K562 (cell line): ENCODE data around the gene CHCHD10. TPM values are rescaled to one million over a fixed set of nuclear protein-coding genes. Genes with fewer than 3 reads are reported as not detected.

Experiments
- CUX1 ChIP-seq: fragments of 200-800 bp; sonication (Bioruptor generic); IDR thresholded peaks from 2 replicates; pipeline ENCODE4 v1.6.1; 2016; ENCODE audit warnings: missing genetic modification characterization, missing compliant biosample characterization
- GATAD2A ChIP-seq: fragments of 450-650 bp; IDR thresholded peaks from 2 replicates; pipeline ENCODE4 v1.6.1; 2017
- HEY1 ChIP-seq: fragments of 250-450 bp; sonication (Bioruptor Pico); IDR thresholded peaks from 2 replicates; pipeline ENCODE4 v1.5.0; 2020; ENCODE audit warnings: mild to moderate bottlenecking, moderate library complexity, borderline replicate concordance
- HMG20A ChIP-seq: fragments of 450-650 bp; formaldehyde crosslinking; conservative IDR thresholded peaks from 2 replicates; pipeline ENCODE4 v1.4.0; 2020; ENCODE audit warnings: mild to moderate bottlenecking, mixed read lengths
- HNRNPUL1 ChIP-seq: fragments of 200-400 bp; formaldehyde crosslinking; IDR thresholded peaks from 2 replicates; pipeline ENCODE4 v1.6.1; 2017; ENCODE audit warnings: low read length
- JUND ChIP-seq, 2 experiments: IDR thresholded peaks; 2 replicates in 1 of 2; 3 replicates in 1 of 2; pipeline ENCODE4 v1.6.1; 2011; ENCODE audit warnings: borderline replicate concordance in 2 of 2, low read depth in 2 of 2, low read length in 2 of 2, improper control_type of control experiment in 1 of 2, missing biosample characterization in 1 of 2, missing genetic modification characterization in 1 of 2, missing genetic modification reagents in 1 of 2
- RBM34 ChIP-seq: fragments of 200-400 bp; formaldehyde crosslinking; IDR thresholded peaks from 2 replicates; pipeline ENCODE4 v1.6.1; 2018; ENCODE audit warnings: low read length, borderline replicate concordance; ENCODE audit not compliant: insufficient read depth
- RFX7 ChIP-seq: fragments of 250-450 bp; sonication (Bioruptor Pico); IDR thresholded peaks from 2 replicates; pipeline ENCODE4 v1.5.1; 2021; ENCODE audit warnings: mild to moderate bottlenecking
- ZBTB5 ChIP-seq: fragments of 450-650 bp; IDR thresholded peaks from 2 replicates; pipeline ENCODE4 v1.6.1; 2017; ENCODE audit warnings: antibody characterized with exemption
- ZNF197 ChIP-seq: fragments of 200-800 bp; sonication (Bioruptor generic); IDR thresholded peaks from 2 replicates; pipeline ENCODE4 v1.6.1; 2016; ENCODE audit warnings: low read depth, missing genetic modification characterization, missing compliant biosample characterization
- ZNF407 ChIP-seq: fragments of 450-650 bp; IDR thresholded peaks from 2 replicates; pipeline ENCODE4 v1.6.1; 2016; ENCODE audit warnings: low read depth
- polyA plus RNA-seq, 8 experiments: library from polyadenylated mRNA; depleted of rRNA in 4 of 8; stranded (reverse) in 5 of 8; unstranded in 3 of 8; fragments of >200 nt; fragmentation: Nextera tagmentation in 2 of 8; fragmentation: Illumina TruSeq in 1 of 8; extraction: Ambion mirVana in 2 of 8; extraction: Trizol in 1 of 8; gene quantifications; 2 replicates each; pipeline versions ENCODE4 v1.2.1 to v1.2.3, GENCODE V29; 2011 to 2014; ENCODE audit warnings: inconsistent platforms in 1 of 8, missing spikeins in 1 of 8
- total RNA-seq, 7 experiments: library from RNA; depleted of rRNA in 6 of 7; stranded (reverse); fragments of >200 nt in 6 of 7; fragmentation: Illumina TruSeq in 2 of 7; extraction: Trizol in 2 of 7; gene quantifications; 2 replicates each; pipeline versions ENCODE4 v1.2.1 to v1.2.3, GENCODE V29; 2011 to 2021; ENCODE audit warnings: low replicate concordance in 1 of 7

CHCHD10 gene
- total and polyA plus RNA-seq, 9 of the 15 experiments (the other 6 are each of a cell fraction or from before 2014, with no cell fraction given): 15.2 to 292 (median 102) TPM

GRCh38 chr22:23750714-23751440, 16.9 kb downstream of the CHCHD10 start, which contains the start of gene ZNF70 (continued):
- TF ChIP-seq ZNF407 (no peak), ZBTB5 (no peak), RFX7 (no peak), HNRNPUL1 (no peak), CUX1 (CRISPR knock-in tag) (no peak), ZNF197 (CRISPR knock-in tag) (no peak), HMG20A (CRISPR knock-in tag) (no peak), HEY1 (CRISPR knock-in tag) (no peak), RBM34 (no peak), GATAD2A (no peak), JUND (IDR thresholded peaks at IDR 0.05; ENCODE audit: borderline replicate concordance, low read depth, low read length) (0 out of 2 replicates have a peak, but pooled peaks have one; percentile 21), JUND (tag; IDR thresholded peaks at IDR 0.05; ENCODE audit: borderline replicate concordance, low read depth, low read length) (no peak)
